ENCODE results near the gene PARK7. TPM values are rescaled to one million over a fixed set of nuclear protein-coding genes. Genes with fewer than 3 reads are reported as not detected.
A peak's percentile ranks its signal among the peaks of the same experiment; 100 is the strongest.

The PARK7 gene
- total and polyA plus RNA-seq, 4 donors = 140 to 392 (median 267) TPM

DNA sequence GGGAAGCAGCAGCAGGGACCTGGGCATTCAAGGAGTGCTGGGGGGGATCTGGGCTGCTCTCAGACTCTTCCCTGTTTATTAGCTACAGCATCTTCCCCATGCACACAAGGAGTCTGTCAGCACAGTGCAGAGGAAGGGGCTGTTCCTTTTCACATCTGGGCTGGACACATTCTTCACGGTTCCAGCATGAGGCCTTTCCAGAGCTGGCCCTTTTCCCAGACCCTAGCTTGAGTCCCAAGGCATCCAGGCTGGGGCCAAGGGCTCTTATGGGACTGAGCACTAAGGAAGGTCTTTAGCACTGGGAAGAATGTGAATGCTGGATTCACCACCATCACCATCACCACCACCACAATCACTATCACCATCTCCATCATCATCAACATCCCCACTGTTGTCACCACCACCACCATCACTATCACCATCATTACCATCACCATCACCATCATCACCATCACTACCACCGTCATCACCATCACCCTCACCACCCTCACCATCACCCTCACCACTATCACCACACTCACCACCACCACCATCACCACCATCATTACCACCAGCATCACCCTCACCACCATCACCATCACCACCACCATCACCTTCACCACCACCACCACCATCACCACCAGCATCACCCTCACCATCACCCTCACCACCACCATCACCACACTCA lies 28.4 kb downstream of the PARK7 start:
- peak overlapping the region in 1 of 2 donors; percentile 8 for H3K27ac ChIP-seq (ENCODE audit: low read depth in 1 of 2, low read length in 1 of 2)
- DNase-seq (peak in 1 of 3 donors; percentile 24), ATAC-seq (ENCODE audit: insufficient read depth, low FRiP score) (no peak)
- H3K36me3 ChIP-seq (ENCODE audit: control insufficient read depth in 4 of 4, insufficient read depth in 4 of 4, low read length in 4 of 4) = peaks cover 11 to 20% (median 16%) of the 10 kb centered on the region in 4 donors
- H3K27me3 ChIP-seq (ENCODE audit: control insufficient read depth in 3 of 3, insufficient read depth in 3 of 3, low read length in 2 of 3) = no peaks in the 10 kb centered on the region
- H3K4me3 ChIP-seq = no peak overlapping the region
- TF ChIP-seq, protein P1, sequence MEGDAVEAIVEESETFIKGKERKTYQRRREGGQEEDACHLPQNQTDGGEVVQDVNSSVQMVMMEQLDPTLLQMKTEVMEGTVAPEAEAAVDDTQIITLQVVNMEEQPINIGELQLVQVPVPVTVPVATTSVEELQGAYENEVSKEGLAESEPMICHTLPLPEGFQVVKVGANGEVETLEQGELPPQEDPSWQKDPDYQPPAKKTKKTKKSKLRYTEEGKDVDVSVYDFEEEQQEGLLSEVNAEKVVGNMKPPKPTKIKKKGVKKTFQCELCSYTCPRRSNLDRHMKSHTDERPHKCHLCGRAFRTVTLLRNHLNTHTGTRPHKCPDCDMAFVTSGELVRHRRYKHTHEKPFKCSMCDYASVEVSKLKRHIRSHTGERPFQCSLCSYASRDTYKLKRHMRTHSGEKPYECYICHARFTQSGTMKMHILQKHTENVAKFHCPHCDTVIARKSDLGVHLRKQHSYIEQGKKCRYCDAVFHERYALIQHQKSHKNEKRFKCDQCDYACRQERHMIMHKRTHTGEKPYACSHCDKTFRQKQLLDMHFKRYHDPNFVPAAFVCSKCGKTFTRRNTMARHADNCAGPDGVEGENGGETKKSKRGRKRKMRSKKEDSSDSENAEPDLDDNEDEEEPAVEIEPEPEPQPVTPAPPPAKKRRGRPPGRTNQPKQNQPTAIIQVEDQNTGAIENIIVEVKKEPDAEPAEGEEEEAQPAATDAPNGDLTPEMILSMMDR (IDR thresholded peaks at IDR 0.05; ENCODE audit: control extremely low read depth, extremely low read depth) = no peak
- H3K9ac ChIP-seq (ENCODE audit: insufficient read depth in 1 of 2, low read length in 2 of 2) = no peak overlapping the region
- WGBS, 2 donors = 60 to 75% methylated on average over 2 of the region's 2 CpGs
- peaks cover 0 to 2% (median 0%) of the 10 kb centered on the region in 5 donors for H3K4me1 ChIP-seq (ENCODE audit: control insufficient read depth in 5 of 5, insufficient read depth in 5 of 5, low read length in 5 of 5)
- H3K9me3 ChIP-seq (ENCODE audit: control insufficient read depth in 4 of 4, insufficient read depth in 3 of 4, low read length in 3 of 4) = peaks cover 0 to 2% (median 0%) of the 10 kb centered on the region in 4 donors

GRCh38 chr1:7991504-7992440 lies 30.3 kb downstream of the PARK7 start:
- H3K9ac ChIP-seq (ENCODE audit: insufficient read depth in 1 of 2, low read length in 2 of 2) = no peak overlapping the region
- no peak for DNase-seq
- ATAC-seq (ENCODE audit: insufficient read depth, low FRiP score) = no peak
- H3K27ac ChIP-seq (ENCODE audit: low read depth in 1 of 2, low read length in 1 of 2) = no peak overlapping the region
- no peak overlapping the region for H3K4me3 ChIP-seq
- TF ChIP-seq, protein P1 (IDR thresholded peaks at IDR 0.05; ENCODE audit: control extremely low read depth, extremely low read depth) = no peak
- H3K27me3 ChIP-seq (ENCODE audit: control insufficient read depth in 3 of 3, insufficient read depth in 3 of 3, low read length in 2 of 3) = no peaks in the 10 kb centered on the region
- WGBS, 2 donors = 90 to 94% methylated on average over 18 of the region's 18 CpGs
- H3K9me3 ChIP-seq (ENCODE audit: control insufficient read depth in 4 of 4, insufficient read depth in 3 of 4, low read length in 3 of 4) = peaks cover 0 to 2% (median 0%) of the 10 kb centered on the region in 4 donors
- peaks cover 0 to 2% (median 0%) of the 10 kb centered on the region in 5 donors for H3K4me1 ChIP-seq (ENCODE audit: control insufficient read depth in 5 of 5, insufficient read depth in 5 of 5, low read length in 5 of 5)
- H3K36me3 ChIP-seq (ENCODE audit: control insufficient read depth in 4 of 4, insufficient read depth in 4 of 4, low read length in 4 of 4) = peaks cover 0 to 7% (median 6%) of the 10 kb centered on the region in 4 donors

DNA sequence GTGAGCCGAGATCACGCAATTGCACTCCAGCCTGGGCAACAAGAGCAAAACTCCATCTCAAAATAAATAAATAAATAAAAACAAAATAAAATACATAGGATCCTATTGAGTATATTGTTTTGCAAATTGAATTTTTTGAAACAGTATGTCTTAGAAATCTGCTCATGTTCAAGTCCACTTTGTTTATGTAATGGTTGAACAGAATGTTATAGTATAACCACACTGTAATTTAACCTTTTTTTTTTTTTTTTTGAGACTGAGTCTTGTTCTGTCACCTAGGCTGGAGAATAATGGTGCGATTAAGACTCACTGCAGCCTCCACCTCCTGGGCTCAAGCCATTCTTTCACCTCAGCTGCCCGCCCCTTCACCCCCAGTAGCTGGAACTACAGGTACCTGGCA lies 31.4 kb downstream of the PARK7 start:
- Histone ChIP-seq H3K36me3 (ENCODE audit: control insufficient read depth in 4 of 4, insufficient read depth in 4 of 4, low read length in 4 of 4) (peaks cover 0 to 7% (median 4%) of the 10 kb centered on the region in 4 donors), H3K27ac (ENCODE audit: low read depth in 1 of 2, low read length in 1 of 2) (no peak overlapping the region), H3K27me3 (ENCODE audit: control insufficient read depth in 3 of 3, insufficient read depth in 3 of 3, low read length in 2 of 3) (no peaks in the 10 kb centered on the region), H3K4me3 (no peak overlapping the region), H3K9ac (ENCODE audit: insufficient read depth in 1 of 2, low read length in 2 of 2) (no peak overlapping the region), H3K4me1 (ENCODE audit: control insufficient read depth in 5 of 5, insufficient read depth in 5 of 5, low read length in 5 of 5) (peaks cover 0 to 2% (median 0%) of the 10 kb centered on the region in 5 donors), H3K9me3 (ENCODE audit: control insufficient read depth in 4 of 4, insufficient read depth in 3 of 4, low read length in 3 of 4) (peaks cover 0 to 2% (median 0%) of the 10 kb centered on the region in 4 donors)
- DNase-seq = no peak
- no peak for ATAC-seq (ENCODE audit: insufficient read depth, low FRiP score)
- TF ChIP-seq, protein P1 (IDR thresholded peaks at IDR 0.05; ENCODE audit: control extremely low read depth, extremely low read depth) = no peak
- WGBS, 2 donors = 95 to 98% methylated on average over 4 of the region's 4 CpGs

All from lung (tissue), 12 donors.